Vagina (tissue), 2 donors: ENCODE measurements around the gene NELL1.

ENCODE experiments used
- POLR2A ChIP-seq, 2 donors: fragments of 450-650 bp; IDR thresholded peaks; one replicate each; pipeline ENCODE4 v1.6.1; 2017; ENCODE audit warnings: antibody characterized with exemption in 2 of 2, mild to moderate bottlenecking in 2 of 2, moderate library complexity in 2 of 2
- POLR2AphosphoS5 ChIP-seq, 2 donors: sonication (generic); formaldehyde crosslinking; IDR thresholded peaks; one replicate each; pipeline ENCODE4 v1.9.0; 2017; ENCODE audit warnings: antibody characterized with exemption in 2 of 2, mild to moderate bottlenecking in 2 of 2, low read depth in 1 of 2; ENCODE audit not compliant: insufficient read depth in 1 of 2
- TF ChIP-seq, protein P1 (sequence below), 3 experiments: fragments of 450-650 bp in 2 of 3; fragments of 200-600 bp in 1 of 3; sonication (generic) in 1 of 3; IDR thresholded peaks; one replicate each; pipeline ENCODE4 v1.5.1; 2017 to 2019; ENCODE audit warnings: antibody characterized with exemption in 3 of 3, mild to moderate bottlenecking in 2 of 3, moderate library complexity in 2 of 3

DNA sequence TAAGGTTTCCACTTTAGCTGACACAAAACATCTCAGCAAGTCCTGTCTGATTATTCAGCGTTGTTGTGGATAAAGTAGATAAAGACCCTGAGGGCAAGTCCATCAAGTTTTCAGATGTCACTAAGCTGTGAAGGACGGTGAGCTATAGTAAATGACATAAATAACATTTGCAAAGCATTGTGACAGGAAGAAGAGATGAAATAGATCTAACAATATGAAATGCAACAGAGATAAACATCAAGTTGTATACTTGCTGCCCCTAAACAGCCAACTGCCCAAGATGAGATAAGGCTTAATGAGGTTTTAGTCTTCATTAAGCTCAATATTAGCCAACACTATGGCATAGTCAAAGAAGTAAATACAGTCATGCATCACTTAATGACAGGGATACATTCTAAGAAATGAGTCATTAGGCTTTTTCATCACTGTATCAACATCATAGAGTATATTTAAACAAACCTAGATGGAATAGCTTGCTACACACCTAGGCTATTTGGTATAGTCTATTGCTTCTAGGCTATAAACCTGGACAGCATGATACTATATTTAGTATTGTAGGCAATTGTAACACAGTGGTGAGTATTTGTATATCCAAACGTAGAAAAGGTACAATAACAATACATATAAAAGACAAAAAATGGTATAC lies 898.4 kb downstream of the NELL1 start:
- TF ChIP-seq POLR2A (IDR thresholded peaks at IDR 0.05) (no peak), POLR2AphosphoS5 (IDR thresholded peaks at IDR 0.05; ENCODE audit: insufficient read depth in 1 of 2, low read depth in 1 of 2) (no peak)
- TF ChIP-seq, protein P1, sequence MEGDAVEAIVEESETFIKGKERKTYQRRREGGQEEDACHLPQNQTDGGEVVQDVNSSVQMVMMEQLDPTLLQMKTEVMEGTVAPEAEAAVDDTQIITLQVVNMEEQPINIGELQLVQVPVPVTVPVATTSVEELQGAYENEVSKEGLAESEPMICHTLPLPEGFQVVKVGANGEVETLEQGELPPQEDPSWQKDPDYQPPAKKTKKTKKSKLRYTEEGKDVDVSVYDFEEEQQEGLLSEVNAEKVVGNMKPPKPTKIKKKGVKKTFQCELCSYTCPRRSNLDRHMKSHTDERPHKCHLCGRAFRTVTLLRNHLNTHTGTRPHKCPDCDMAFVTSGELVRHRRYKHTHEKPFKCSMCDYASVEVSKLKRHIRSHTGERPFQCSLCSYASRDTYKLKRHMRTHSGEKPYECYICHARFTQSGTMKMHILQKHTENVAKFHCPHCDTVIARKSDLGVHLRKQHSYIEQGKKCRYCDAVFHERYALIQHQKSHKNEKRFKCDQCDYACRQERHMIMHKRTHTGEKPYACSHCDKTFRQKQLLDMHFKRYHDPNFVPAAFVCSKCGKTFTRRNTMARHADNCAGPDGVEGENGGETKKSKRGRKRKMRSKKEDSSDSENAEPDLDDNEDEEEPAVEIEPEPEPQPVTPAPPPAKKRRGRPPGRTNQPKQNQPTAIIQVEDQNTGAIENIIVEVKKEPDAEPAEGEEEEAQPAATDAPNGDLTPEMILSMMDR (IDR thresholded peaks at IDR 0.05), result no peak
